HL-60/S4 (cell line): ENCODE results near the gene TMEM255B.
"Not testable (repeated sequence)": the region's sequence is repeated elsewhere in the genome, so short reads cannot be mapped to it uniquely, and the experiment has no call there.

Source experiments
- in situ Hi-C: fragments of 300-500 bp; cut with MboI; formaldehyde crosslinking; loops from 2 replicates; pipeline ENCODE4 v1.14.3; 2022; ENCODE audit warnings: low sequenced_read_pairs

The TMEM255B gene

DNA sequence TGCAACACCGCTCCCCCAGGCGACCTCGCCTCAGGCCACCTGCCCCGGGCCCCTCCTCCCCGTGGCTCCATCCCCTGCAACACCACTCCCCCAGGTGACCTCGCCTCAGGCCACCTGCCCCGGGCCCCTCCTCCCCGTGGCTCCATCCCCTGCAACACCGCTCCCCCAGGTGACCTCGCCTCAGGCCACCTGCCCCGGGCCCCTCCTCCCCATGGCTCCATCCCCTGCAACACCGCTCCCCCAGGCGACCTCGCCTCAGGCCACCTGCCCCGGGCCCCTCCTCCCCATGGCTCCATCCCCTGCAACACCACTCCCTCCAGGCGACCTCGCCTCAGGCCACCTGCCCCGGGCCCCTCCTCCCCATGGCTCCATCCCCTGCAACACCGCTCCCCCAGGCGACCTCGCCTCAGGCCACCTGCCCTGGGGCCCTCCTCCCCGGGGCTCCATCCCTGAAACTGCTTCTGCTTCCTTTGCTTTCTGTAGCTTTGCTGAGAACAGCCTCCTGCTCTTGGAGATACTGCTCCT lies 71.5 kb downstream of the TMEM255B start:
- in situ Hi-C loops, result not testable (repeated sequence)

DNA sequence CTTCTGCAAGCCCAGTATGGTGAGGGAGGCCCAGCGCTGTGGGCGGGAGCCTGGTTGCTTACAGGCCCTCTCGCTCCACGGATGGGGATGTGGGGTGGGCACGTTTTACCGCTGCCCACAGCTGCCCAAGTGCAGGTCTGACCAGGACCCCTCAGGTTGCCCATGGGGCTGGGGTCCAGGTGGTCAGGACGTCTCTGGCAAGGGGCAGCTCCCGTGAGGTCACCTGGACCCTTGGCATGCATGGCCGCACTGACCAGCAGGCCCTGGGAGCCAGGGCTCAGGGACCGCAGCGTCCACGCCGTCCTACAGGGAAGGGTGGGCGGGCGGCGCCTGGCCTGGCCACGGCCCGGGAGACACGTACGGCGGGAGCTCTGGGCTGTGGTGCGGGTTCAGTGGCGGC lies 72.0 kb downstream of the TMEM255B start:
- in situ Hi-C loops, result no loop called here

DNA sequence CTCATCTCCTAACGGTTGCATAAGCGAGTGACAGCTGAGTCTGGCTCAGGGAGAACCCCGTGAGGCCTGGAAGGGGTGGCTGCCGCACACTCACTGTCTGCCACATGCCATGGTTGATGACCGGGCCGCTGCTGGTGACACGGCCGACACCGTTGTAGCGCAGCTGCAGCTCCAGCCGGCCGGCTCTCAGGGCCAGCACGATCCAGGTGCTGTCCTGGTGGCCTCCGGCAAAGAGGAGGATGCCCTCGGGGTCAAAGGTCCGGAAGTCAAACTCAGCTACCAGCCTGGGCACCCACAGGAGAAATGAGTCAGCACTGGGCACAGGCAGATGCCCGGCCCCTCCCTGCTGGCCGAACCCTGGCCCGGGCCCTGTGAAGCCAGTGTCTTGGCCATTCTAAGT lies 73.2 kb downstream of the TMEM255B start:
- in situ Hi-C loops, result no loop called here

DNA sequence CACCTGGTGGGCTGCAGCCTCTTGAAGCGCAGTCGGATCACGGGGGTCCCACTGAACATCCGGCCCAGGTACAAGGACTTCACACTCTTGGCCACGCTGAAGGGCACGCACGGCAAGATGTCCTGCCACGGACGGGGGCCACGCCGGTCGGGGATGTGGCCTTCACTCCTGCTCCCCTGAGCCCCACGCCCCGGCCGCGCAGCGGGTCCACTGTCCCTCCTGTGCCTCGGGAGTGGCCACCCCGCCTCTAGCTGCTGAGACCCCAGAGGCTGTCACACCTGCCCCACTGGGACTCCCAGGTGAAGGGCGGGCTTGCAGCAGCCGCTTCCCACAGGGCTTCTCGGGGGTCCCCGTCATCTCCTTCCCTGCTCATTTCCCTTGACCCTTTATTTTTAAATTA lies 73.6 kb downstream of the TMEM255B start:
- in situ Hi-C loops, result no loop called here

DNA sequence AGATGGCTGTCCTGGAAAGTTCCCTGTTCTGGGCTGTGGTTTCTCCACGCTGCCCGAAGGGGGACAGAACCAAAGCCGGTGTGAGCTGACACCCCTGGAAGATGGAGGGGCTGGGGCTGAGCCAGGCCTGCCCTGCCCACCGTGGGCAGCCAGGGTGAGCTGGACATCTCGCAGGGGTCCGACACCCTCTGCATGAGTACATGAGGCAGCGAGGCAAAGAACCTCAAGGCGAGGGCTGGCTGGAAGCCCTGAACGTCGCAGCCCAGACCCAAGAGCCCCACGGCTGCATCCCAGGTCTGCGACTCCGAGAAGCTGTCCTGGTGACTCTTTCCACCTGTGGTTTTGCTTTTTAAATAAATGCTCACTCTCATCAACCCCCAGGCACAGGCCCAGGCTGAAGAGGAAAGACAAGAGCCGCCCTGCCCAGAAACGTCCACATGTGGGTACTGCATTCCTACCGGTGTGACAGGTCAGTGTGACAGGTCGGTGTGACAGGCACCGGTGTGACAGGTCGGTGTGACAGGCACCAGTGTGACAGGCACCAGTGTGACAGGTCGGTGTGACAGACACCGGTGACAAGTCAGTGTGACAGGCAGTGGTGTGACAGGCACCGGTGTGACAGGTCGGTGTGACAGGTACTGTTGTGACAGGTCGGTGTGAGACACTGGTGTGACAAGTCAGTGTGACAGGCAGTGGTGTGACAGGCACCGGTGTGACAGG lies 74.2 kb downstream of the TMEM255B start:
- in situ Hi-C loops, result no loop called here

DNA sequence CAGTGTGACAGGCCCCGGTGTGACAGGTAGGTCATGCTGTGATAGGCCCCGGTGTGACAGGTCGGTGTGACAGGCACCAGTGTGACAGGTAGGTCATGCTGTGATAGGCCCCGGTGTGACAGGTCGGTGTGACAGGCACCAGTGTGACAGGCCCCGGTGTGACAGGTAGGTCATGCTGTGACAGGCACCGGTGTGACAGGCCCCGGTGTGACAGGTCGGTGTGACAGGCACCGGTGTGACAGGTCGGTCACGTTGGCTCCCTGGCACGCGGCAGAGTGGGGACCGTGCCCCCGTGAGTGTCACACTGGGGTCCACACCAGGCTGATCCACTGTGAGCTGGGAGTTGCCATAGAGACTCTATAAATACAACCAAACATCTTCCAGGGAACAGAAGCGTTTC lies 75.0 kb downstream of the TMEM255B start:
- in situ Hi-C loops, result not testable (repeated sequence)

DNA sequence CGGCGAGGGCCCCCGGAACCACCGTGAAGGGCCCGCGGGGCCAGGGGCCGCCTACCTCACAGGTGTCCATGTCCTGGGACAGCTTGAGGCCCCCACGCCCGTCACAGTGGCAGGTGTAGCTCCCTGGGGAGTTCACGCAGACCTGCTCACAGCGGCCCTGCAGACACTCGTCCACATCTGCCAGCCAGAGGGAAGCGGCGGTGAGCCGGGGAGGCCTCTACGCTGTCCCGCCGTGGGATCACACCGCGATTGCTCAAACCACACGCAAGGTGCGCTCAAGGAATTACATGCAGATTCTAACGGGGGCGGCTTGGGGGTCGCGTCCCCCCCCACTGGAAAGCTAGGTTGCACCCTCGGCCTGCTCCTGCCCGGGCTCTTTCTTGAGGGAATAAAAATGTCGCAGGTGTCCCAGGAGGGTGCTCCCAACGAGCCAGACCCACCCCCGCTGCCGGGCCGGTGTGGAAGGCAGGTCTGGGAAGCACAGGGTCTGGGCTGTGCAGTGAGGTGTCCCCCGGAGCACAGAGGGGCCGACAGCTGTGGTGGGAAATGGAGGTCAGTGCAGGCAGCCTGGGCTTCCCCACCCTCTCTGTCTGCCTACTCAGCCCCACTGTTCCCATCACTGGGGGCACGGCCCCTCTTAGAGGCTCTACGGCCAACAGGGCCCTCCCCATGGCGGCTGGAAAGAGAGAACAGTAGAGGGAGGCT lies 75.6 kb downstream of the TMEM255B start:
- in situ Hi-C loops, result no loop called here

DNA sequence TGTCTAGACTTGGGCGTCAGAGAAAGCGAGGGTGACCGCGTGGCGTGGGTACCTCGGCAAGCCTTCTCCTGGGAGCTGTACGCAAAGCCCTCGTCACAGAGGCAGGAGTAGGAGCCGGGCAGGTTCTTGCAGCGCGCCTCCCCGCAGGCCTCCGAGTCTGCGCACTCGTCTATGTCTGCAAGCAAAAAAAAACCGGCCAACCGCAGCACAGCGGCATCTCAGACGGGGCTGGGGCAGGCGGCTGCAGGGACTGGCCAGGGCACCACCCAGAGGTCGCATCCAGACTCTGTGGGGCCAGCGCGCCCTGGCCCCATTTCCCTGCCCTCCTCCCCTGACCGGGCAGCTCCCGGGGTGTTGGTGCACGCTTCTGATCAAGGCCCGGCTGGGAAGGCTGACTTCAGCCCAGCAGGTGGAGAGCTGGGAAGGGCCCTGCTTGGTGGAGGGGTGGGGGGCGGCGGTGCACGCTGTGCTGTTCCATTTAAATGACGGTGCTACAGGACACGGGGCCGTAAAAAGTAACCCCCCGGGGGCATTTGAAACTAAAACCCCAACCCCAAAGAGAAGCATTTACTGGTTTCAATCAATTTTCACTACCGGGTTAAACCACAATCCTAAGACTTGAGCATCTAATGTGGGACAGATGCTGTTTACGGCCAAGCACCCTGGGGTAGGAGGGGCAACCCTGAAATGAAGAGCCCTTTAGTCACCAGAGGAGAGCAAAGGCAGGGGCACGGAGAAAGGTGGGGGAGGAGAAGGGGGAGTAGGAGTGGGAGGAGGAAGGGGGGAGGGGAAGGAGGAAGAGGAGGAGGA lies 76.6 kb downstream of the TMEM255B start:
- in situ Hi-C loops, result no loop called here

DNA sequence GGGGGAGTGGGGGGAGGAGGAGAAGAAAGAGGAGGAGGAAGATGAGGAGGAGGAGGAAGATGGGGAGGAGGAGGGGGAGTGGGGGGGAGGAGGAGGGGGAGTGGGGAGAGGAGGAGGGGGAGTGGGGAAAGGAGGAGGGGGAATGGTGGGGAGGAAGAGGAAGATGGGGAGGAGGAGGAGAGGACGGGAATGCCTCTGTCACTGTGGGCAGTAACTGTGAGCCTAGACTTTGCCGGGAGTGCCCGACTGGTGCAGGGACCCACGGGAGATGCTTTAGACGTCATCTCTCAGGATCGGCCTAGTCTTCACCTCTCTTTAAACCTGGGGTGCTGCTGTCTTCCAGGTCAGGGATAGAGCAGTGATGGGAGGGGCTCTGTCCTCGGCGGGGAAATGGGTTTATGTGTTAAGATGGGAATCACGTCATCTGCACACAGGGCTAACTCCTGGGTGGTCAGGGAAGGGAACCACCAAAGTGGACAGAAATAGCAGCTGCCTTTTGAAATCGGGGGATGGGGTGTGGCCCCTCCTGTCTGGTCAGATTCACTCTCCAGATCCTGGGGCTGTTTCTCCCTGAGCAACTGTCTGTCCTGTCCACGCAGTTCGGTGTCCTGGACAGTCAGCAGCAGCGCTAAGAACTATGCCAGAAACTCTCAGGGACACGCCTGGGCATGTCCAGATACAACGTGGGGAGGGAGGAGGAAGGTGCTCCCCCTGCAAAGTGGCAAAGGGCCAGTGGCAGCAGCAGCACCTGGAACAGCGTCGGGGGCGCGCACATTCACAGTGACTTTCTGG lies 77.9 kb downstream of the TMEM255B start:
- in situ Hi-C loops, result no loop called here

DNA sequence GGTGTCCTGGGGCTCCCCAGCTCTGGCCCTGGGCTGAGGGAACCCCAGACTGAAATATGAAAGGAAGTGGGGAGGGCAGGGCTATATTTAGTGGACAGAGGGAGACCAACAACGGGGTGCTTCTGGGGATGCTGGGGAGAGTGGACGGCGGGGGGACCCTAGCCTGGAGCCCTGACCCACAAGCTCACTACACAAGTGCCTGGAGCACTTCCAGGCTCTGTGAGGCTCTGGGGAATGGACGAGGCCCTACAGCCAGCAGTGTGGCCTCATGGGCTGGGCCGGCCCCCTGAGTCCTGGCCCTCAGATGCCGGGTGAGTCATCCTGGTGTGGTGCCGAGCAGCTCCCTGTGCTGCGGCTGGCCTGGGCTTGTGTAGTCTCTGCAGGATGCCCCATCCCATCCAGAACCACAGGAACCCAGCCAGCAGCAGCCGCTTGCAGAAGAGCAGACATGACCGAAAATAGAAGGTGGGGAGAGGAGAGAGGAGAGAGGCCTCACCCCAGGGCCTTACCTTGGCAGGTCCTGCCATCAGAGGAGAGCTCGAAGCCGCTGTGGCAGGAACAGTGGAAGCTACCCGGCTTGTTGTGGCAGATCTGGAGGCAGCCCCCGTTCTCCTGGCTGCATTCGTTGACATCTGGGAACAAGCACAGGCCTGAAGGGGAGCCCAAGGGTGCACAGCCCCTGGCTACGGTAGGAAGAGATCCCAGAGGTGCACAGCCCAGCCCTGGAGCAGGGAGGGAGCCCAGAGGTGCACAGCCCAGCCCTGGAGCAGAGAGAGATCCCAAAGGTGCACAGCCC lies 78.7 kb downstream of the TMEM255B start:
- in situ Hi-C loops, result no loop called here

DNA sequence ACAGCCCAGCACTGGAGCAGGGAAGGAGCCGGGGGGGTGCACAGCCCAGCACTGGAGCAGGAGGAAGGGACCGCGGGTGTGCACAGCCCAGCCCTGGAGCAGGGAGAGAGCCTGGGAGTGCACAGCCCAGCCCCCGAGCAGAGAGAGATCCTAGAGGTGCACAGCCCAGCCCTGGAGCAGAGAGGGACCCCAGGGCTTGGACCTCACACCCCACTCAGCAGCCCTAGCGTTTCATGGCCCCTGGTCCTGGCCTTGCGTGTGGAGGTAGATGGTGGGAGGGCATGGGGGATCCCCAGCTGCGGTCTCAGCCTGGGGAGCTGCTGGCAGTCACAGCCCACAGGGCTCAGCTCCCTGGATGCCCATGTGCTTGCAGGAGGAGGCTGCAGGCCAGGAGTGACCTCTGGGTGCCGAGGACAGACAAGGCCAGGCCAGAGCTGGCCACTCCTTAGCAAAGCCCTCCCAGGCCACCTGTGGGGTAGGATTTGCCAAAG lies 79.7 kb downstream of the TMEM255B start:
- in situ Hi-C loops, result no loop called here

DNA sequence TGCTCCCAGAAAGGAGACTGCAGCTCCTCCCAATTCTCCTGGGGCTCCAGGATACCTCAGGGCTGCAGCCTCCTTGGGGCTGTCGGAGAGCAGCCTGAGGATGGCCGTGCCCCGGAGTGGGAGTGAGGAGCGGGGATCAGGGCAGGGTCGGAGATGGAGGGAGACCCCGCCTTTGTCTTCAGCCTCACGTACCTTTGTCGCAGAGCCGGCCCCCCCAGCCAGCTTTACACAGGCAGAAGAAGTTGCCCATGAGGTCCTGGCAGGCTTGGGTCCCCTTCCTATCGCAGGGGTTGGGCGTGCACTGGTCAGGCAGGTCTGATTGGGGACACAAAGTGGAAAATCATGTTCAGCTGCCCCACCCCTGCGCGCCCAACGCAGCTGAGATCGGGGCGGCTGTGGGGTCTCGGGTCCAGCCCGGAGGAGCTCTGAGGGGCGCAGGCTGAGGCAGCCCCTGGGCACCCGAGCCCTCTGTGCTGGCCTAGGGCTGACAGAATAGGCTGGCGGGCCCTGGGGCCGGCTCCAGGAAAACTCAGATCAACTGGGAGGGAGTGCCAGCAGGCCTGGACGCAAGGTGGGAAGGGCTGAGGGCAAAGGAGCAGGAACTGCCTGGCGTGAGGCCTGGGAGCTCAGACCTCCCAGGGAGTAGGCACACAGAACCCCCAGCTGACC lies 80.6 kb downstream of the TMEM255B start:
- in situ Hi-C loops, result no loop called here

DNA sequence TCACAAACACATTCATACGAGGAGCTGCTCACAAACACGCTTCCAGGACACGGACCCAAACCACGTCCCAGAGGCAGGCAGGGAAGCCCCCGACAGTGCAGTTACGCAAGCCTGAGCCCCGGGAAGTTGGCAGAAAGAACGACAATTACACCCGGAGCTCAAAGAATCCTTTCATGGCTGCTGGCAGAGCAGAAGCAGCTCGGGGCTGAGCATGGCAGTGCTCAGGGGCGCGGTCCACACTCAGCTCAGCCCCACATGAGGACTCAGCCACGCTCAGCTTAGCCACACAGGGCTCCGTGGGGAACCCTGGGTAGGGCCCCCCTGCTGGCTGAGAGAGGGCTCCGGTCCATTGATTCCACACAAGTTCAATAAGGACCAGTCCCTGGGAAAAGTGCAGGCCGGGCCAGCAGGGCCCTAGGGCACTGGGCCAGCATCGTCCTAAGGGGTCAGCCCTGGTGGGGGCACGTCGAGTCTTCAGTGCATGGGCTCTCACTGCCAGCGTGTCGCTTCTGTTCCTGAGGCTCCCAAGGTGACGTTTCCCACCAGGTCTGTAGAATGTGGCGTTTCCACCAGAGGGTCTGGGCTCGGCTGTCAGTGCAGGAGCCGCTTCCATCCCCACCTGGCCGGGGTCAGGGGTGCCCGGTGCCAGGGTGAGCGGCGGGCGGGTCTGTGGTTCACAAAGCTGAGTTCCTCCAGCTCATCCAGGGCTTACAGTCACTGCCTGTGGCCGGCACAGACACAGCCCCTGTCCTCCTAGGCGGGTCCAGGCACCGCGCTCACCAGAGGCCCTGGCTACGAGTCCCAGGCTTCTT lies 81.7 kb downstream of the TMEM255B start:
- in situ Hi-C loops, result no loop called here

DNA sequence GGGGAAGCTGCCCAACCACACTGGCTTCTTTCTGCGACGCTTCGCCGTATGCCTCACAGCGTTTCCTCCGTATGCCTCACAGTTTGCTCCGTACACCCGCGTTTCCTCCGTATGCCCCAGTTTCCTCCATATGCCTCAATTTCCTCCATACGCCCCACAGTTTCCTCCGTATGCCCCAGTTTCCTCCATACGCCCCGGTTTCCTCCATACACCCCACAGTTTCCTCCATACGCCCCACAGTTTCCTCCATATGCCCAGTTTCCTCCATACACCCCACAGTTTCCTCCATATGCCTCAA lies 82.3 kb downstream of the TMEM255B start:
- in situ Hi-C loops, result no loop called here

DNA sequence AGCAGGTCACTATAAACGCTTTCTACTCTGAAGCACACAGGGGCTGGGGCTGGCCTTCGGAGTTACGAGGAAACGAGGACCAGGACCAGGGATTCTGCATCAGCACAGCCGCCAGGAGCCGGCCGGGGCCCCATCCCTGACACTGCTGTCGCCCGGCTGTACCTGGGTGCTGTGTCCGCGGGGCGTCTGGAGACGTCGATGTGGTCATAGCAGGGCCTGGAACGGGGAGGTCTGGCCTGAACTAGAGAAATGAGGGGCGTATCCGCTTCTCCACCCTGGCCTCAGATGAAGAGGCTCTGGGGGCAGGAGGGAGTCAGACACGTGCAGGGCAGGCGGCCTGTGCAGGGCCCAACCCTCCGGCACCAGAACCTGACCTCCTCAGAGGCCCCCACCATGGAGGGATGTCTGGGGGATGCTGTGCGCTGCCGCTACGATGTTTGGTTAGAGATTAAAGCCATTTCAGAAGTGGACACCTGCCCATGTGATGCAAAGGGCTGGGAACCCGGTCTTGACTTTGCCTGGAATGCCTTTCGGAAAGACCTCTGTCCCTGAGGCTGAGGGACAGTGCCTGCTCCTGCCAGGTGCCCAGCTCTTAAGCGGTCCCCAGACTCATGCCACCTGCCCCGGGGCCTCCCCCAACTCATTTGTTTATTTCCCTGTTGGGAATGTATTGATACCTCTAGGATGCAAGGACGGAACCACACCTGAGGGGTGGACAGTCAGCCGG lies 83.5 kb downstream of the TMEM255B start:
- in situ Hi-C loops, result no loop called here

DNA sequence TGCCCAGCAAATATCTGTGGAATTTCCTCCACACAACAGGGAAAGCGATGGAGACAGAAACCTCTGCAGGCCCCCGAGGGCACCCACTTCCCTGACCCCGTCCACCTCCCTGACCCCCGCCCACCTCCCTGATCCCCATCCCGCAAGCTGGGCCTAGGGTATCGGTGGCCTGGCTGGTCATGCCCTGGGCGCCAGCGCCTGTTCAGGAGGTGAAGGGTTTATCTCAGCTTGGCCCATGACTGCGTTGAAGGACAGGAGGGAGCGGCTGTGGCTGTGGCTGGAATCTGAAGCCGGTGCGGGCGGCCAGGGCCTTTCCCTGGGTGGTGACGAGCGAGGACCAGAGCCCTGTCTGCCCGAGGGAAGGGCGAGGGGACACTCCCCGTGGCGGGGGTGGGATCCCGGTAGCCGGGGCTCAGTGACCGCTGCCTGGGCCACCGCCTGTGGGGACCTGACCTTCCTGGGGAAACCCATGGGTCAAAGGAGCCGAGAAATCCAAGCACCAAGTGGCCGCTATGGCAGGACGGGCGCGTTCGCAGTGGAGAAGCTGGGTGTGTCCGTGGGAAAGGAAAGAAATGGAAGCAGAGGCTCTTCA lies 84.1 kb downstream of the TMEM255B start:
- in situ Hi-C loops, result no loop called here

DNA sequence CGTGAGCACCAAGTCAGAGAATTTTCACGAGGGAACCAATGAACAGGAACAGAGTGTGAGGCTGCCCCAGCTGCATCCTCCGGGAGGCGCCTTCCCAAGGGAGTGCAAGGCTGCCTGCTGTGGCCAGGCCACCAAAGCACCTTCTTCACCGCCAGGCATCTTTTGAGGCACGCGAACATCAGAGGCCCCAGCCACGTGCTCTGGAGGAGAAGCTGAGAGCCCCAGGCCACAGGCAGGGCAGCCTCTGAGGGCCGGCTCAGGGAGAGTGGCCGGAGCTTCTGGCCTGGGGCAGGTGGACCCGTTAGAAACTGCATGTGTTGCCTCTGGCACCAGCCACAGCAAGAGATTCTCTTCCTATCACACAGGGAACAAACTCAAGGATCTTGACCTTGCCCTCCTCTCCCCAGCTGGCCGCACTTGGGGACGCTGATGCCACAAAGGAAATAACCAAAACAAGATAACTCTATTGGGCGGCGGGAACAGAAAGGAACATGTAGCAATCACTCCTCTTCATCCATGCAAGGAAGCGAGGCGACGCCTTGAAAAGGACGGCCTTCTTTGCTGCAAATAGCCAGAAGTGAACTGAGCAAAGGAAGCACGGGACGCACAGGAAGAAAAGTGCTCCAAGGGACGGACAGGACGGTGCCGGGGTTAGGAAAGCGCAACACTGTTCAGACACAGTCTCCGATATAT lies 85.0 kb downstream of the TMEM255B start:
- in situ Hi-C loops, result no loop called here
